Spleen (tissue), 11 donors: ENCODE data around the gene EML5. TPM values are rescaled to one million over a fixed set of nuclear protein-coding genes. Genes with fewer than 3 reads are reported as not detected.

Experiments used
- DNase-seq: peaks from one replicate; pipeline ENCODE4 v3.0.0-alpha.2; 2020
- H3K27ac ChIP-seq, 8 donors: fragments of 200-600 bp; sonication (generic) in 7 of 8; 1 replicate in 4 of 8; 2 replicates in 4 of 8; pipeline versions ENCODE4 v1.5.0 to v1.8.0; 2016 to 2021; ENCODE audit warnings: inconsistent platforms in 4 of 8, mild to moderate bottlenecking in 4 of 8, moderate library complexity in 1 of 8
- H3K27me3 ChIP-seq, 7 donors: fragments of 200-600 bp; sonication (generic) in 6 of 7; replicated peaks in 1 of 7; 1 replicate in 4 of 7; 2 replicates in 3 of 7; pipeline versions ENCODE4 v1.5.0 to v1.8.0; 2016 to 2021; ENCODE audit warnings: inconsistent platforms in 3 of 7, mild to moderate bottlenecking in 1 of 7
- H3K36me3 ChIP-seq, 6 donors: fragments of 200-600 bp; sonication (generic) in 5 of 6; 1 replicate in 4 of 6; 2 replicates in 2 of 6; pipeline versions ENCODE4 v1.5.0 to v1.8.0; 2016 to 2021; ENCODE audit warnings: inconsistent platforms in 2 of 6
- H3K4me1 ChIP-seq, 6 donors: fragments of 200-600 bp; sonication (generic) in 5 of 6; 1 replicate in 3 of 6; 2 replicates in 3 of 6; pipeline versions ENCODE4 v1.5.0 to v1.8.0; 2016 to 2021; ENCODE audit warnings: inconsistent platforms in 3 of 6
- H3K4me3 ChIP-seq, 8 donors: fragments of 200-600 bp; sonication (generic) in 7 of 8; 1 replicate in 4 of 8; 2 replicates in 4 of 8; pipeline versions ENCODE4 v1.5.0 to v1.8.0; 2016 to 2021; ENCODE audit warnings: inconsistent platforms in 4 of 8, mild to moderate bottlenecking in 4 of 8, moderate library complexity in 2 of 8
- H3K9me3 ChIP-seq, 8 donors: fragments of 200-600 bp; sonication (generic) in 7 of 8; 1 replicate in 4 of 8; 2 replicates in 4 of 8; pipeline versions ENCODE4 v1.5.0 to v1.8.0; 2016 to 2021; ENCODE audit warnings: inconsistent platforms in 4 of 8
- CTCF ChIP-seq, 11 experiments: fragments of 200-600 bp in 7 of 11; fragments of 450-650 bp in 4 of 11; sonication (generic) in 4 of 11; IDR thresholded peaks in 8 of 11; conservative IDR thresholded peaks in 3 of 11; 1 replicate in 7 of 11; 2 replicates in 4 of 11; pipeline versions ENCODE4 v1.4.0 to v1.8.0; 2016 to 2021; ENCODE audit warnings: antibody characterized with exemption in 11 of 11, inconsistent platforms in 4 of 11, mild to moderate bottlenecking in 1 of 11
- POLR2A ChIP-seq, 3 donors: fragments of 450-650 bp; IDR thresholded peaks; one replicate each; pipeline ENCODE4 v1.5.1; 2017; ENCODE audit warnings: antibody characterized with exemption in 3 of 3, mild to moderate bottlenecking in 1 of 3
- POLR2AphosphoS5 ChIP-seq, 3 donors: sonication (generic); formaldehyde crosslinking; IDR thresholded peaks; one replicate each; pipeline ENCODE4 v1.5.1; 2017; ENCODE audit warnings: antibody characterized with exemption in 3 of 3
- WGBS, 5 donors: extraction: QIAGEN DNeasy Blood & Tissue Kit in 3 of 5; methylation state at CpG; one replicate each; pipeline versions ENCODE4 v1.1.5 to v1.1.7; 2013 to 2018; 5-methylcytosine and 5-hydroxymethylcytosine counted together
- intact Hi-C: fragments of 100-400 bp; cut with DNase I; formaldehyde crosslinking; loops from one replicate; pipeline ENCODE4 v1.15.0; 2023; ENCODE audit warnings: low total_unique reads
- polyA plus RNA-seq, 3 donors: library from polyadenylated mRNA; stranded (reverse); fragments of 200-250 nt; gene quantifications; one replicate each; pipeline ENCODE4 v1.2.1, GENCODE V29; 2013
- total RNA-seq, 7 donors: library from RNA; depleted of rRNA in 3 of 7; stranded (reverse); fragments of >200 nt in 3 of 7; fragmentation: NEBNext Ultra II Directional in 4 of 7; extraction: Animal tissue kit (Norgen Biotek cat#: 25700) in 4 of 7; gene quantifications; one replicate each; pipeline versions ENCODE4 v1.1.0 to v1.2.1, GENCODE V29; 2016 to 2021
- donor health status: healthy with polysubstance abuse.
- donor health status: DM: no; HTN: no; CAD: no; lungs with moderate emphysema.
- donor health status: DM: no; HTN: no; CAD: no.
- donor health status: Bipolar disorder and iron deficiency.
- donor health status: healthy.
- donor health status: DM: no; HTN: no; CAD: no.
- donor health status: DM: yes; HTN: yes; CAD: no.

Gene EML5
- total and polyA plus RNA-seq, 10 donors = 0.21 to 3.8 (median 2.5) TPM

- WGBS, 5 donors = 57 to 70% (median 65%) methylated on average over 3 of the region's 3 CpGs
- H3K36me3 ChIP-seq = peaks cover 7 to 59% (median 50%) of the 10 kb centered on the region in 6 donors
- no peaks in the 10 kb centered on the region for H3K27me3 ChIP-seq
- peaks cover 0 to 9% (median 0%) of the 10 kb centered on the region in 8 donors for H3K9me3 ChIP-seq
- H3K4me1 ChIP-seq = peaks cover 12 to 33% (median 22%) of the 10 kb centered on the region in 6 donors
- TF ChIP-seq POLR2AphosphoS5 (IDR thresholded peaks at IDR 0.05) (no peak), POLR2A (IDR thresholded peaks at IDR 0.05) (no peak), CTCF (IDR thresholded peaks at IDR 0.05 in 8 of 11, conservative IDR thresholded peaks at IDR 0.05 in 3 of 11) (no peak)
- no peak for DNase-seq
- intact Hi-C loops = no loop called here
- no peak overlapping the region for H3K4me3 ChIP-seq
- no peak overlapping the region for H3K27ac ChIP-seq
Observed at GRCh38 chr14:88568196-88568595, 224.6 kb downstream of the EML5 start.

GRCh38 chr14:88565427-88565826 lies 227.3 kb downstream of the EML5 start:
- TF ChIP-seq POLR2A (IDR thresholded peaks at IDR 0.05) = no peak
- TF ChIP-seq CTCF (IDR thresholded peaks at IDR 0.05 in 8 of 11, conservative IDR thresholded peaks at IDR 0.05 in 3 of 11) = no peak
- intact Hi-C loops = no loop called here
- Histone ChIP-seq H3K4me3 (no peak overlapping the region), H3K9me3 (peaks cover 0 to 9% (median 0%) of the 10 kb centered on the region in 8 donors), H3K4me1 (peaks cover 12 to 40% (median 29%) of the 10 kb centered on the region in 6 donors), H3K27ac (no peak overlapping the region), H3K27me3 (peaks cover 0 to 8% (median 0%) of the 10 kb centered on the region in 7 donors), H3K36me3 (peaks cover 7 to 32% (median 29%) of the 10 kb centered on the region in 6 donors)
- no peak for DNase-seq
- WGBS, 5 donors = 90 to 96% (median 94%) methylated on average over 5 of the region's 5 CpGs

GRCh38 chr14:88563845-88564244 lies 228.9 kb downstream of the EML5 start:
- TF ChIP-seq POLR2AphosphoS5 (IDR thresholded peaks at IDR 0.05) (no peak), CTCF (IDR thresholded peaks at IDR 0.05 in 8 of 11, conservative IDR thresholded peaks at IDR 0.05 in 3 of 11) (no peak), POLR2A (IDR thresholded peaks at IDR 0.05) (no peak)
- peak overlapping the region in 7 of 8 donors; percentile 32 to 92 (median 90) for H3K27ac ChIP-seq
- WGBS, 5 donors = 42 to 54% (median 52%) methylated on average over 7 of the region's 7 CpGs

GRCh38 chr14:88562831-88563686 lies 229.7 kb downstream of the EML5 start, which contains the start of gene ZC3H14:
ZC3H14 (plus strand) TSS chr14:88563037; CDS start chr14:88563134, 97 bp downstream.
- H3K9me3 ChIP-seq = peaks cover 0 to 5% (median 0%) of the 10 kb centered on the region in 8 donors
- intact Hi-C loops = no loop called here
- 0 to 1% (median 0%) methylated on average over 41 to 99 of the region's 99 CpGs for WGBS, 5 donors
- H3K36me3 ChIP-seq = peaks cover under 1 to 8% (median 6%) of the 10 kb centered on the region in 6 donors
- H3K4me3 ChIP-seq = peak within 1 kb of the TSS; percentile 63 to 96 (median 84)
- H3K27ac ChIP-seq = peak within 1 kb of the TSS; percentile 32 to 92 (median 89)
- peak in 1 of 11 experiments; percentile 28 for TF ChIP-seq CTCF (IDR thresholded peaks at IDR 0.05 in 8 of 11, conservative IDR thresholded peaks at IDR 0.05 in 3 of 11)
- TF ChIP-seq POLR2AphosphoS5 (IDR thresholded peaks at IDR 0.05) = peak; percentile 85 to 93 (median 92)
- peak in 1 of 3 donors; percentile 43 for TF ChIP-seq POLR2A (IDR thresholded peaks at IDR 0.05)
- peaks cover 0 to 11% (median 0%) of the 10 kb centered on the region in 7 donors for H3K27me3 ChIP-seq
- DNase-seq = peak; percentile 95
- H3K4me1 ChIP-seq = peaks cover 12 to 40% (median 29%) of the 10 kb centered on the region in 6 donors

More at GRCh38 chr14:88563845-88564244, 228.9 kb downstream of the EML5 start:
- intact Hi-C loops = no loop called here
- Histone ChIP-seq H3K4me1 (peaks cover 12 to 40% (median 29%) of the 10 kb centered on the region in 6 donors), H3K4me3 (peak overlapping the region; percentile 63 to 96 (median 84)), H3K9me3 (peaks cover 0 to 9% (median 0%) of the 10 kb centered on the region in 8 donors), H3K27me3 (peaks cover 0 to 8% (median 0%) of the 10 kb centered on the region in 7 donors), H3K36me3 (peaks cover 7 to 16% (median 14%) of the 10 kb centered on the region in 6 donors)
- DNase-seq = no peak
